Vagina (tissue), 2 donors: ENCODE results near the gene NPAS3. TPM values are rescaled to one million over a fixed set of nuclear protein-coding genes. Genes with fewer than 3 reads are reported as not detected.

Experiments used
- DNase-seq, 2 donors: peaks; one replicate each; pipeline ENCODE4 v3.0.0-alpha.2; 2017; ENCODE audit errors: extremely low spot score in 2 of 2
- H3K27ac ChIP-seq: fragments of 200-600 bp; sonication (generic); one replicate; pipeline ENCODE4 v1.5.1; 2019
- H3K27me3 ChIP-seq: fragments of 200-600 bp; sonication (generic); one replicate; pipeline ENCODE4 v1.5.1; 2019
- H3K36me3 ChIP-seq, 2 donors: fragments of 200-600 bp; sonication (generic); one replicate each; pipeline ENCODE4 v1.5.1; 2017 to 2019
- H3K4me1 ChIP-seq: fragments of 200-600 bp; sonication (generic); one replicate; pipeline ENCODE4 v1.5.1; 2019
- H3K4me3 ChIP-seq, 2 donors: fragments of 200-600 bp; sonication (generic); 1 replicate in 1 of 2; 2 replicates in 1 of 2; pipeline ENCODE4 v1.5.1; 2016 to 2019
- H3K9me3 ChIP-seq: fragments of 200-600 bp; sonication (generic); one replicate; pipeline ENCODE4 v1.5.1; 2019
- POLR2A ChIP-seq, 2 donors: fragments of 450-650 bp; IDR thresholded peaks; one replicate each; pipeline ENCODE4 v1.6.1; 2017; ENCODE audit warnings: antibody characterized with exemption in 2 of 2, mild to moderate bottlenecking in 2 of 2, moderate library complexity in 2 of 2
- POLR2AphosphoS5 ChIP-seq, 2 donors: sonication (generic); formaldehyde crosslinking; IDR thresholded peaks; one replicate each; pipeline ENCODE4 v1.9.0; 2017; ENCODE audit warnings: antibody characterized with exemption in 2 of 2, mild to moderate bottlenecking in 2 of 2, low read depth in 1 of 2; ENCODE audit not compliant: insufficient read depth in 1 of 2
- intact Hi-C: fragments of 100-400 bp; cut with DNase I; formaldehyde crosslinking; loops from one replicate; pipeline ENCODE4 v1.15.1; 2023
- total RNA-seq: library from RNA; depleted of rRNA; stranded (reverse); fragments of >200 nt; gene quantifications from one replicate; pipeline ENCODE4 v1.2.3, GENCODE V29; 2016
- TF ChIP-seq, protein P1 (sequence below), 3 experiments: fragments of 450-650 bp in 2 of 3; fragments of 200-600 bp in 1 of 3; sonication (generic) in 1 of 3; IDR thresholded peaks; one replicate each; pipeline ENCODE4 v1.5.1; 2017 to 2019; ENCODE audit warnings: antibody characterized with exemption in 3 of 3, mild to moderate bottlenecking in 2 of 3, moderate library complexity in 2 of 3

Gene NPAS3
- total RNA-seq, 1 donor from 2014 or later, result 1.2 TPM

GRCh38 chr14:33504246-33505099 lies 565.8 kb downstream of the NPAS3 start:
- TF ChIP-seq, protein P1, sequence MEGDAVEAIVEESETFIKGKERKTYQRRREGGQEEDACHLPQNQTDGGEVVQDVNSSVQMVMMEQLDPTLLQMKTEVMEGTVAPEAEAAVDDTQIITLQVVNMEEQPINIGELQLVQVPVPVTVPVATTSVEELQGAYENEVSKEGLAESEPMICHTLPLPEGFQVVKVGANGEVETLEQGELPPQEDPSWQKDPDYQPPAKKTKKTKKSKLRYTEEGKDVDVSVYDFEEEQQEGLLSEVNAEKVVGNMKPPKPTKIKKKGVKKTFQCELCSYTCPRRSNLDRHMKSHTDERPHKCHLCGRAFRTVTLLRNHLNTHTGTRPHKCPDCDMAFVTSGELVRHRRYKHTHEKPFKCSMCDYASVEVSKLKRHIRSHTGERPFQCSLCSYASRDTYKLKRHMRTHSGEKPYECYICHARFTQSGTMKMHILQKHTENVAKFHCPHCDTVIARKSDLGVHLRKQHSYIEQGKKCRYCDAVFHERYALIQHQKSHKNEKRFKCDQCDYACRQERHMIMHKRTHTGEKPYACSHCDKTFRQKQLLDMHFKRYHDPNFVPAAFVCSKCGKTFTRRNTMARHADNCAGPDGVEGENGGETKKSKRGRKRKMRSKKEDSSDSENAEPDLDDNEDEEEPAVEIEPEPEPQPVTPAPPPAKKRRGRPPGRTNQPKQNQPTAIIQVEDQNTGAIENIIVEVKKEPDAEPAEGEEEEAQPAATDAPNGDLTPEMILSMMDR (IDR thresholded peaks at IDR 0.05), result no peak
- TF ChIP-seq POLR2AphosphoS5 (IDR thresholded peaks at IDR 0.05; ENCODE audit: insufficient read depth in 1 of 2, low read depth in 1 of 2) (no peak), POLR2A (IDR thresholded peaks at IDR 0.05) (no peak)
- H3K9me3 ChIP-seq, result no peaks in the 10 kb centered on the region
- H3K27ac ChIP-seq, result no peak overlapping the region
- intact Hi-C loops, result no loop called here
- no peak for DNase-seq
- no peak overlapping the region for H3K4me3 ChIP-seq
- no peaks in the 10 kb centered on the region for H3K36me3 ChIP-seq
- no peaks in the 10 kb centered on the region for H3K27me3 ChIP-seq
- H3K4me1 ChIP-seq, result no peaks in the 10 kb centered on the region

GRCh38 chr14:33505266-33505962 lies 566.7 kb downstream of the NPAS3 start:
- DNase-seq, result no peak
- no peak overlapping the region for H3K4me3 ChIP-seq
- TF ChIP-seq POLR2A (IDR thresholded peaks at IDR 0.05) (no peak), POLR2AphosphoS5 (IDR thresholded peaks at IDR 0.05; ENCODE audit: insufficient read depth in 1 of 2, low read depth in 1 of 2) (no peak)
- TF ChIP-seq, protein P1 (IDR thresholded peaks at IDR 0.05), result no peak
- no peak overlapping the region for H3K27ac ChIP-seq
- intact Hi-C loops, result no loop called here
- H3K4me1 ChIP-seq, result no peaks in the 10 kb centered on the region
- H3K27me3 ChIP-seq, result no peaks in the 10 kb centered on the region
- H3K36me3 ChIP-seq, result no peaks in the 10 kb centered on the region
- no peaks in the 10 kb centered on the region for H3K9me3 ChIP-seq

DNA sequence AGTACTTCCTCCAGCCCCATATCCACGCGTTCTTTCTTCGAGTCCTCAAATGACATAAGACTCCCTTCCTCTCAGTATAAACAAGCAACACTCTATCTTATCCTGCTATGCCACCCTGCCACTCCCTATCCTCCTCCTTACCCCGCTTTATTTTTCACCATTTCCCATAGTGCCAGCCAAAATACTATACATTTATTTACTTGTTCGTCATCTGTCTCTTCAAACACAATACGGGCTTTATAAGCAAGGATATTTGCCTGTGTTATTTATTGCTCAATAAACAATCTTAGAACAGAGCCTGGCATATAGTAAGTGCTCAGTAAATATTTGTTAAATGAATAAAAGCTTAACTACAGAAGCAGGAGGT lies 567.3 kb downstream of the NPAS3 start:
- DNase-seq, result no peak
- Histone ChIP-seq H3K4me3 (no peak overlapping the region), H3K27ac (no peak overlapping the region), H3K4me1 (no peaks in the 10 kb centered on the region), H3K27me3 (no peaks in the 10 kb centered on the region), H3K36me3 (no peaks in the 10 kb centered on the region), H3K9me3 (no peaks in the 10 kb centered on the region)
- intact Hi-C loops, result no loop called here
- TF ChIP-seq POLR2AphosphoS5 (IDR thresholded peaks at IDR 0.05; ENCODE audit: insufficient read depth in 1 of 2, low read depth in 1 of 2) (no peak), POLR2A (IDR thresholded peaks at IDR 0.05) (no peak)
- TF ChIP-seq, protein P1 (IDR thresholded peaks at IDR 0.05), result no peak

DNA sequence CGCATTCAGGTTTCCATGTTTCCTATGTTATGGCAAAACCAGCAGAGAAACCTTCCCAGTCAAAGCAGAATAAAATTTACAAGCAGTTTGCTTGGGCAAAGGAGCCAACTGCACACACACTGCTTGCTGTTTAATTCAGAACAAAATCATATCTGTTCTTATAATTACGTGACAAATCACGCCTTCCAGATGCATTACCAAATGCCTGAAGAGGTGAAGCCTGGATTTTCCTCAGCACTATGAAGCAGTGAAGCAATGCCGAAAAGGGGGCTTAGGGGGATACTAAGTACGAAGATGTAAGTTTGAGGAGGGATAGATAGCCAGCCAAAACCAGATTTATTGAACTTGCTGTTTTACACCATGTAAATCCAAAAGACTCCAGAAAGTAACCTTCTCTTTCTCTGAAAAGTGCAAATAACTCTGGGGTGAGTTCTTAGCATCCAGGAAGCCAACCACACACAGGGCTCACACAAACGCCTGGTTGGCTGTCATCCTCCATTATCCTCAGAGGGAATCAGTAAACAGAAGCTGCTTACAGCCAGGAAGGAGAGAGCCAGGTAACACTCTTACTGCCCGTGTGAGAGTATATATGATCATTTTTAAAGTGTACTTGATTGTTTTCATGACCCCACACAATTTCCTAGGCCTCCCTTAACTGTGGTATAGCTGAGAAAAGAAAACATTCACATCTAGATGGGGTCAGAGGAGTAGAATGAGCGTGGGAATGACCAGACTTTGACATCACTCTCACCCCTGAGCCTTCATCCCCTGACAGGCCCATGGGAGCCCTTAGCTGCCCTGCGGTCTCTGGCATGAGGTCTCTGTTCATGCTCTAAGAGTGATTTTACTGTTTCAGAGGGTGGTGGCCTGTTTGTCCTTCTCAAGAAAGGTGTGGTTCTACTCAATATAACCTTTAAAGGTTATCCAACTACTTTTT lies 569.7 kb downstream of the NPAS3 start:
- Histone ChIP-seq H3K36me3 (no peaks in the 10 kb centered on the region), H3K27ac (no peak overlapping the region), H3K4me1 (no peaks in the 10 kb centered on the region), H3K9me3 (no peaks in the 10 kb centered on the region), H3K4me3 (no peak overlapping the region), H3K27me3 (no peaks in the 10 kb centered on the region)
- DNase-seq, result no peak
- TF ChIP-seq POLR2AphosphoS5 (IDR thresholded peaks at IDR 0.05; ENCODE audit: insufficient read depth in 1 of 2, low read depth in 1 of 2), result no peak
- no peak for TF ChIP-seq POLR2A (IDR thresholded peaks at IDR 0.05)
- TF ChIP-seq, protein P1 (IDR thresholded peaks at IDR 0.05), result no peak
- intact Hi-C loops, result no loop called here
